ENCODE data around the gene IFNGR1. TPM values are rescaled to one million over a fixed set of nuclear protein-coding genes. Genes with fewer than 3 reads are reported as not detected.

The IFNGR1 gene
- polyA plus RNA-seq, 2 of the 4 experiments (the other 2 are of a cell fraction): 31.2 to 54.9 TPM

DNA sequence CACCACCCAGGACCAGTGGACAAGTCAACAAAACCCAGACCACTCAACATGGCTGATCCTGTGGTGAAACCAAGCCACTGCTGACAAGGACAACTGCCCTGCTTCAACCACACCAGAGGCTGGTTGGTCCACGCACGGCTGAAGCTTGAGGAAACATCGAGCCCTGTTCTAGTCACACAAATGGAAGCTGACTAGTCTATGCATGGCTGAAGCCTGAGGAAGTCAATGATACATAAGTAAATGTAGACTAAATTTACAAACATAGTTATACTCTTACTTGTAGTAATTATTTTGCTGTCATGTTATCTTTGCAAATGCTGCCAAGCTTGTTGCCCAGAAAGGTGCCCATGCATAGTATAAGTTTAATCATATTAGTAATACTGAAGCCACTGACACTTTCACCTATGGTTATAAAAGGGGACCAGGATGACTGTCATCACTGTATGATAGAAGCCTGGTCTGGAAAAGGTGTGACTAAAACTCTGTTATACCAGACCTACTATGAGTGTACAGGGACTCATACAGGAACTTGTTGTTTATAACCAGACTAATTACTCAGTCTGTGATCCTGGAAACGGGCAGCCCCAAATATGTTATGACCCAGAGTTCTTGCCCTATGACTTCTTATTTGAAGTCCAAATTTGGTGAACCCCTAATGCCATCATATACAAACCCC, 51.3 kb downstream of the IFNGR1 start:
- no peak for DNase-seq (ENCODE audit: low read depth in 1 of 2, low spot score in 1 of 2)
- CTCF ChIA-PET: interaction anchor here (1.3 to 1.9 kb wide), 3 partner anchors 14 to 147 kb away, joined by 3 to 4 read pairs (median 3); no protein-coding TSS in a partner anchor
- WGBS (ENCODE audit: missing lambda C conversion rate): 63% methylated on average over 4 of the region's 4 CpGs

DNA sequence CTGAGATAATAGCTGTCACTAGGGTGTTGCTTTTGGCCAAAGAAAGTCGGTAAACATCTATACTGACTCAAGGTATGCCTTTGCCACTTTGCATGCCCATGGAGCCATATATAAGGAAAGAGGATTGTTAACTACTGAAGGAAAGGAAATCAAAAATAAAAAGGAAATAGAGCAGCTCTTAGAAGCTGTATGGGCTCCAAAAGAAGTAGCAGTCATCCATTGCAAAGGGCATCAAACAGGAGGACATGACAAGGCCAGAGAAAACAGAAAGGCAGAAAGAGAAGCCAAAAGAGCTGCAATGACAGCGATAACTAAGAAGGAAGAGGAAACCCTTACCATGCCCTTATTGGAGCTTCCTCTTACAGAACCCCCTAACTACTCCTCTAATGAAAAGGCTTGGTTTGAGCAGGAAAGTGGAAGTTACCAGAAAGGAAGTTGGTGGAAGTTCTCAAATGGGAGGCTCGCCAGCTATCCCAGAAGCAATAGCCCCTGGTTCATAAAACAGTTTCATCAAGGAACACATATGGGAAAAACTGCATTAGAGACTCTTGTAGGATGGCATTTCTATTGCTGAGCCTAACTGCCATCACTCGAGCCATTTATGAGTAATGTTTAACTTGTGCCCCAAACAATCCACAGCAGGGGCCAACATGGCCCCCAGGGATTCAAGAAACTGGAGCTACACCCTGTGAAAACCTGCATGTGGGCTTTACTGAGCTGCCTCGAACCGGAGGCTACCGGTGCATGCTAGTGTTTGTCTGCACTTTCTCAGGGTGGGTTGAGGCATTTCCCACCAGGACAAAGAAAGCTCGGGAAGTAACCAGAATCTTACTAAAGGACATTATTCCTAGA, 52.7 kb downstream of the IFNGR1 start:
- ChIA-PET CTCF (interaction anchor here (0.6 to 3.5 kb wide), 14 partner anchors 10 to 430 kb away, joined by 3 to 36 read pairs (median 4); no protein-coding TSS in a partner anchor), POLR2A (no interaction called here)
- no peaks in the 10 kb centered on the region for H3K9me3 ChIP-seq
- no peak overlapping the region for H3K27ac ChIP-seq
- H3K4me2 ChIP-seq: no peak overlapping the region
- peaks cover 7% of the 10 kb centered on the region for H3K4me1 ChIP-seq
- WGBS (ENCODE audit: missing lambda C conversion rate): 56% methylated on average over 8 of the region's 8 CpGs
- FAIRE-seq: no peak
- ATAC-seq: no peak
- no peak overlapping the region for H3K4me3 ChIP-seq
- no peak for DNase-seq (ENCODE audit: low read depth in 1 of 2, low spot score in 1 of 2)
- TF ChIP-seq RARB (CRISPR knock-in tag; IDR thresholded peaks at IDR 0.05) (no peak), CHD4 (IDR thresholded peaks at IDR 0.05; ENCODE audit: borderline replicate concordance) (no peak), ZFP36 (IDR thresholded peaks at IDR 0.05; ENCODE audit: borderline replicate concordance, partially characterized antibody) (no peak), FOXS1 (CRISPR knock-in tag; IDR thresholded peaks at IDR 0.05) (no peak)
- TF ChIP-seq, protein P1, sequence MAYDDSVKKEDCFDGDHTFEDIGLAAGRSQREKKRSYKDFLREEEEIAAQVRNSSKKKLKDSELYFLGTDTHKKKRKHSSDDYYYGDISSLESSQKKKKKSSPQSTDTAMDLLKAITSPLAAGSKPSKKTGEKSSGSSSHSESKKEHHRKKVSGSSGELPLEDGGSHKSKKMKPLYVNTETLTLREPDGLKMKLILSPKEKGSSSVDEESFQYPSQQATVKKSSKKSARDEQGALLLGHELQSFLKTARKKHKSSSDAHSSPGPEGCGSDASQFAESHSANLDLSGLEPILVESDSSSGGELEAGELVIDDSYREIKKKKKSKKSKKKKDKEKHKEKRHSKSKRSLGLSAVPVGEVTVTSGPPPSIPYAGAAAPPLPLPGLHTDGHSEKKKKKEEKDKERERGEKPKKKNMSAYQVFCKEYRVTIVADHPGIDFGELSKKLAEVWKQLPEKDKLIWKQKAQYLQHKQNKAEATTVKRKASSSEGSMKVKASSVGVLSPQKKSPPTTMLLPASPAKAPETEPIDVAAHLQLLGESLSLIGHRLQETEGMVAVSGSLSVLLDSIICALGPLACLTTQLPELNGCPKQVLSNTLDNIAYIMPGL (CRISPR knock-in tag; IDR thresholded peaks at IDR 0.05; ENCODE audit: borderline replicate concordance): no peak

More for the DNA sequence above, 51.3 kb downstream of the IFNGR1 start:
- no peak overlapping the region for H3K4me3 ChIP-seq
- no peaks in the 10 kb centered on the region for H3K4me1 ChIP-seq
- FAIRE-seq (no peak), ATAC-seq (no peak)
- H3K9me3 ChIP-seq: no peaks in the 10 kb centered on the region
- POLR2A ChIA-PET: no interaction called here
- TF ChIP-seq, protein P2, sequence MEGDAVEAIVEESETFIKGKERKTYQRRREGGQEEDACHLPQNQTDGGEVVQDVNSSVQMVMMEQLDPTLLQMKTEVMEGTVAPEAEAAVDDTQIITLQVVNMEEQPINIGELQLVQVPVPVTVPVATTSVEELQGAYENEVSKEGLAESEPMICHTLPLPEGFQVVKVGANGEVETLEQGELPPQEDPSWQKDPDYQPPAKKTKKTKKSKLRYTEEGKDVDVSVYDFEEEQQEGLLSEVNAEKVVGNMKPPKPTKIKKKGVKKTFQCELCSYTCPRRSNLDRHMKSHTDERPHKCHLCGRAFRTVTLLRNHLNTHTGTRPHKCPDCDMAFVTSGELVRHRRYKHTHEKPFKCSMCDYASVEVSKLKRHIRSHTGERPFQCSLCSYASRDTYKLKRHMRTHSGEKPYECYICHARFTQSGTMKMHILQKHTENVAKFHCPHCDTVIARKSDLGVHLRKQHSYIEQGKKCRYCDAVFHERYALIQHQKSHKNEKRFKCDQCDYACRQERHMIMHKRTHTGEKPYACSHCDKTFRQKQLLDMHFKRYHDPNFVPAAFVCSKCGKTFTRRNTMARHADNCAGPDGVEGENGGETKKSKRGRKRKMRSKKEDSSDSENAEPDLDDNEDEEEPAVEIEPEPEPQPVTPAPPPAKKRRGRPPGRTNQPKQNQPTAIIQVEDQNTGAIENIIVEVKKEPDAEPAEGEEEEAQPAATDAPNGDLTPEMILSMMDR (IDR thresholded peaks at IDR 0.05): no peak
- TF ChIP-seq, protein P3, sequence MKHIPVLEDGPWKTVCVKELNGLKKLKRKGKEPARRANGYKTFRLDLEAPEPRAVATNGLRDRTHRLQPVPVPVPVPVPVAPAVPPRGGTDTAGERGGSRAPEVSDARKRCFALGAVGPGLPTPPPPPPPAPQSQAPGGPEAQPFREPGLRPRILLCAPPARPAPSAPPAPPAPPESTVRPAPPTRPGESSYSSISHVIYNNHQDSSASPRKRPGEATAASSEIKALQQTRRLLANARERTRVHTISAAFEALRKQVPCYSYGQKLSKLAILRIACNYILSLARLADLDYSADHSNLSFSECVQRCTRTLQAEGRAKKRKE (CRISPR knock-in tag; IDR thresholded peaks at IDR 0.05; ENCODE audit: low read depth): no peak
- TF ChIP-seq, protein P4, sequence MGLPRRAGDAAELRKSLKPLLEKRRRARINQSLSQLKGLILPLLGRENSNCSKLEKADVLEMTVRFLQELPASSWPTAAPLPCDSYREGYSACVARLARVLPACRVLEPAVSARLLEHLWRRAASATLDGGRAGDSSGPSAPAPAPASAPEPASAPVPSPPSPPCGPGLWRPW (IDR thresholded peaks at IDR 0.05): no peak
- no peak for TF ChIP-seq EHMT2 (IDR thresholded peaks at IDR 0.05; ENCODE audit: low read depth)
- no peak for TF ChIP-seq ZSCAN20 (CRISPR knock-in tag; IDR thresholded peaks at IDR 0.05)
- TF ChIP-seq RFX5 (IDR thresholded peaks at IDR 0.05): no peak
- no peak for TF ChIP-seq EP300 (IDR thresholded peaks at IDR 0.05)
- no peak for TF ChIP-seq EHF (CRISPR knock-in tag; IDR thresholded peaks at IDR 0.05)
- no peak for TF ChIP-seq HEYL (CRISPR knock-in tag; IDR thresholded peaks at IDR 0.05)
- TF ChIP-seq CBX2 (IDR thresholded peaks at IDR 0.05; ENCODE audit: borderline replicate concordance, low read depth): no peak
- TF ChIP-seq CHD4 (IDR thresholded peaks at IDR 0.05; ENCODE audit: borderline replicate concordance): no peak
- no peak for TF ChIP-seq PHF8 (IDR thresholded peaks at IDR 0.05; ENCODE audit: borderline replicate concordance, low read depth)
- TF ChIP-seq, protein P5, sequence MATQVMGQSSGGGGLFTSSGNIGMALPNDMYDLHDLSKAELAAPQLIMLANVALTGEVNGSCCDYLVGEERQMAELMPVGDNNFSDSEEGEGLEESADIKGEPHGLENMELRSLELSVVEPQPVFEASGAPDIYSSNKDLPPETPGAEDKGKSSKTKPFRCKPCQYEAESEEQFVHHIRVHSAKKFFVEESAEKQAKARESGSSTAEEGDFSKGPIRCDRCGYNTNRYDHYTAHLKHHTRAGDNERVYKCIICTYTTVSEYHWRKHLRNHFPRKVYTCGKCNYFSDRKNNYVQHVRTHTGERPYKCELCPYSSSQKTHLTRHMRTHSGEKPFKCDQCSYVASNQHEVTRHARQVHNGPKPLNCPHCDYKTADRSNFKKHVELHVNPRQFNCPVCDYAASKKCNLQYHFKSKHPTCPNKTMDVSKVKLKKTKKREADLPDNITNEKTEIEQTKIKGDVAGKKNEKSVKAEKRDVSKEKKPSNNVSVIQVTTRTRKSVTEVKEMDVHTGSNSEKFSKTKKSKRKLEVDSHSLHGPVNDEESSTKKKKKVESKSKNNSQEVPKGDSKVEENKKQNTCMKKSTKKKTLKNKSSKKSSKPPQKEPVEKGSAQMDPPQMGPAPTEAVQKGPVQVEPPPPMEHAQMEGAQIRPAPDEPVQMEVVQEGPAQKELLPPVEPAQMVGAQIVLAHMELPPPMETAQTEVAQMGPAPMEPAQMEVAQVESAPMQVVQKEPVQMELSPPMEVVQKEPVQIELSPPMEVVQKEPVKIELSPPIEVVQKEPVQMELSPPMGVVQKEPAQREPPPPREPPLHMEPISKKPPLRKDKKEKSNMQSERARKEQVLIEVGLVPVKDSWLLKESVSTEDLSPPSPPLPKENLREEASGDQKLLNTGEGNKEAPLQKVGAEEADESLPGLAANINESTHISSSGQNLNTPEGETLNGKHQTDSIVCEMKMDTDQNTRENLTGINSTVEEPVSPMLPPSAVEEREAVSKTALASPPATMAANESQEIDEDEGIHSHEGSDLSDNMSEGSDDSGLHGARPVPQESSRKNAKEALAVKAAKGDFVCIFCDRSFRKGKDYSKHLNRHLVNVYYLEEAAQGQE (IDR thresholded peaks at IDR 0.05): no peak
- TF ChIP-seq CHD2 (IDR thresholded peaks at IDR 0.05; ENCODE audit: low read length, partially characterized antibody): no peak
- TF ChIP-seq RNF2 (IDR thresholded peaks at IDR 0.05; ENCODE audit: borderline replicate concordance, low read depth): no peak
- H3K27ac ChIP-seq: no peak overlapping the region
- H3K4me2 ChIP-seq: no peak overlapping the region
